SJSA1 (cell line): ENCODE measurements around the gene SUN2. TPM values are rescaled to one million over a fixed set of nuclear protein-coding genes. Genes with fewer than 3 reads are reported as not detected.

Experiments used
- DNase-seq, 2 experiments: peaks; one replicate each; pipeline ENCODE4 v3.0.0-alpha.2; 2015 to 2020; ENCODE audit warnings: low spot score in 2 of 2, low read depth in 1 of 2
- H3K27ac ChIP-seq: fragments of 250-450 bp; sonication (Bioruptor Pico); 2 replicates; pipeline ENCODE4 v1.5.1; 2020; ENCODE audit warnings: mild to moderate bottlenecking, moderate library complexity
- H3K27me3 ChIP-seq: fragments of 250-450 bp; sonication (Bioruptor Pico); replicated peaks from 2 replicates; pipeline ENCODE4 v1.5.1; 2020; ENCODE audit warnings: mild to moderate bottlenecking, moderate library complexity
- H3K36me3 ChIP-seq: fragments of 250-450 bp; sonication (Bioruptor Pico); 2 replicates; pipeline ENCODE4 v1.5.1; 2020; ENCODE audit warnings: mild to moderate bottlenecking
- H3K4me1 ChIP-seq: fragments of 250-450 bp; sonication (Bioruptor Pico); replicated peaks from 2 replicates; pipeline ENCODE4 v1.6.1; 2021; ENCODE audit warnings: mild to moderate bottlenecking
- H3K4me3 ChIP-seq: fragments of 250-450 bp; sonication (Bioruptor Pico); 2 replicates; pipeline ENCODE4 v1.5.1; 2020; ENCODE audit warnings: mild to moderate bottlenecking
- H3K9me3 ChIP-seq: fragments of 250-450 bp; sonication (Bioruptor Pico); replicated peaks from 2 replicates; pipeline ENCODE4 v1.5.1; 2020; ENCODE audit warnings: mild to moderate bottlenecking
- total RNA-seq: library from RNA; depleted of rRNA; stranded (reverse); fragments of >200 nt; shearing (Covaris generic); gene quantifications from 2 replicates; pipeline ENCODE4 v1.2.3, GENCODE V29; 2014

Gene SUN2
- total RNA-seq, 1 experiment from 2014 or later, result 238 TPM

GRCh38 chr22:38770257-38770949, 14.6 kb upstream of the SUN2 start:
- Histone ChIP-seq H3K4me3 (no peak overlapping the region), H3K9me3 (no peaks in the 10 kb centered on the region), H3K27ac (no peak overlapping the region), H3K27me3 (no peaks in the 10 kb centered on the region), H3K36me3 (no peaks in the 10 kb centered on the region), H3K4me1 (peaks cover 9% of the 10 kb centered on the region; the same call in 1 of the 2 replicates)
- no peak for DNase-seq

DNA sequence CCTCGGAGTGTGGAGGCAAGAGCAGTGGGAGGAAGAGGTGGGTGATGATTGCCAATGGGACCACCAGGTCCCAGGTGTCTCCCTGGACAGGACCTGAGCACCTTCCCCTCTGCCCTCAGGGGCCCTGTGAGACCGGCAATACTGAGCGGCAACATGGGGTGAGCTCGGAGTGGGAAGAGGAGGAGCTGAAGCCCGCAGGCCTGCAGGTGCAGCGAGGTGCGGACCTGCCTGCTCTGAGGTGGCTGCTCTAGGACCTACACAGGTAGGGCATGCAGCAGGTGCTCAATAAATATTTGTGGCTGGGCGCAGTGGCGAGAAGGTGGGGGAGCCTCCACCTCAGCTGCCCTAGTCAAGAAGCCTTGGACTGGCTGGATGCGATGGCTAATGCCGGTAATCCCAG, 12.2 kb upstream of the SUN2 start:
- Histone ChIP-seq H3K27ac (no peak overlapping the region), H3K36me3 (no peaks in the 10 kb centered on the region), H3K4me1 (peaks cover 21% of the 10 kb centered on the region), H3K9me3 (no peaks in the 10 kb centered on the region), H3K4me3 (no peak overlapping the region), H3K27me3 (no peaks in the 10 kb centered on the region)
- no peak for DNase-seq

GRCh38 chr22:38767313-38767712, 11.5 kb upstream of the SUN2 start:
- Histone ChIP-seq H3K27me3 (no peaks in the 10 kb centered on the region), H3K4me3 (no peak overlapping the region), H3K27ac (no peak overlapping the region), H3K4me1 (peaks cover 21% of the 10 kb centered on the region), H3K9me3 (no peaks in the 10 kb centered on the region), H3K36me3 (no peaks in the 10 kb centered on the region)
- no peak for DNase-seq

- H3K36me3 ChIP-seq, result no peaks in the 10 kb centered on the region
- DNase-seq, result peak; percentile 53 to 83
These were observed 10.4 kb upstream of the SUN2 start for GRCh38 chr22:38766076-38766777.

GRCh38 chr22:38762551-38762983, 6.8 kb upstream of the SUN2 start:
- Histone ChIP-seq H3K9me3 (no peaks in the 10 kb centered on the region), H3K4me1 (peaks cover 31% of the 10 kb centered on the region), H3K27me3 (no peaks in the 10 kb centered on the region), H3K36me3 (no peaks in the 10 kb centered on the region), H3K27ac (no peak overlapping the region), H3K4me3 (no peak overlapping the region)
- no peak for DNase-seq

More at GRCh38 chr22:38766076-38766777, 10.4 kb upstream of the SUN2 start:
- no peaks in the 10 kb centered on the region for H3K27me3 ChIP-seq
- no peak overlapping the region for H3K4me3 ChIP-seq
- H3K27ac ChIP-seq, result no peak overlapping the region
- H3K9me3 ChIP-seq, result no peaks in the 10 kb centered on the region
- peaks cover 23% of the 10 kb centered on the region for H3K4me1 ChIP-seq

- no peak overlapping the region for H3K27ac ChIP-seq
- 0 out of 2 replicates have a peak, but pooled peaks cover 2% of the 10 kb centered on the region for H3K36me3 ChIP-seq
- peak in 1 of 2 experiments; percentile 26 for DNase-seq
- H3K4me3 ChIP-seq, result no peak overlapping the region
- no peaks in the 10 kb centered on the region for H3K9me3 ChIP-seq
- H3K27me3 ChIP-seq, result no peaks in the 10 kb centered on the region
- H3K4me1 ChIP-seq, result peaks cover 40% of the 10 kb centered on the region
These were observed 5.7 kb upstream of the SUN2 start for GRCh38 chr22:38761202-38762162.

- H3K36me3 ChIP-seq, result peaks cover 3% of the 10 kb centered on the region; the same call in 1 of the 2 replicates
- peak; percentile 17 to 62 for DNase-seq
- no peak overlapping the region for H3K27ac ChIP-seq
- peaks cover 39% of the 10 kb centered on the region for H3K4me1 ChIP-seq
- peaks cover under 1% of the 10 kb centered on the region; the same call in 1 of the 2 replicates for H3K9me3 ChIP-seq
- no peaks in the 10 kb centered on the region for H3K27me3 ChIP-seq
- H3K4me3 ChIP-seq, result no peak overlapping the region
These were observed 4.8 kb upstream of the SUN2 start for GRCh38 chr22:38760477-38761201.

GRCh38 chr22:38759005-38759404, 3.2 kb upstream of the SUN2 start:
- H3K4me1 ChIP-seq, result peaks cover 36% of the 10 kb centered on the region
- DNase-seq, result no peak
- H3K4me3 ChIP-seq, result no peak overlapping the region
- H3K36me3 ChIP-seq, result peaks cover 14% of the 10 kb centered on the region
- no peak overlapping the region for H3K27ac ChIP-seq
- peaks cover 3% of the 10 kb centered on the region; the same call in 1 of the 2 replicates for H3K9me3 ChIP-seq
- no peaks in the 10 kb centered on the region for H3K27me3 ChIP-seq

DNA sequence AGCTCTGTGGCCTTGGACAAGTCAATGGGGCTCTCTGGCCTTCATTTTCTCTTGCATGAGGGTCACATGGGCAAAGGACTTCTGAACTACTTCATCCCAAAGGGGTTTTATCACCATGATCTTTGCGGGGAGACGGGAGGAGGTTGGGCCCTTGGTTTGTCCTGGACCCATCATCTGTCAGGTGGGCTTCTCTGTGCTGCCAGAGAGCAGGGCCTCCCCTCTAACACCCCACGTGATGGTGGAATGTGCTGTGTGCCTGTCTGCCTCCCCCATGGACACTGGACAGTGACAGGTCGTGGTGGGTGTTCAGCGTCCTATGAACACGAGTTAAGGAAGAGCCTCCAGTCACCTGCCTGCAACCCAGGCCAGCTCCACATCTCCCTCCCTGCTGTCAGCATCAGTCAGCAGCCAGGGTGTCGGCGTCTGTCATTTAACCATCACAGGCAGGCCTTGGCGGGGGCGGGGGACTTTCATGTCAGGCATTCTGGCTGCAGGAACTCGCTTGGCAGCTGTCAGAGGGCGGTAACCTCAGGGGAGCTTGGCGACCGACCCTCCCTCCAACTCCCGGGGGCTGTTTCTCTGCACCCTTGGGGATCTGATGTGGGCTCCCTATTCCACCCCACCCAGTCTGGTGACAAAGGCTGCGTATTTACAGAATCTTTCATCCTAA, 2.6 kb upstream of the SUN2 start:
- Histone ChIP-seq H3K4me1 (peaks cover 35% of the 10 kb centered on the region), H3K9me3 (peaks cover 3% of the 10 kb centered on the region; the same call in 1 of the 2 replicates), H3K27ac (no peak overlapping the region), H3K4me3 (no peak overlapping the region), H3K27me3 (no peaks in the 10 kb centered on the region), H3K36me3 (peaks cover 20% of the 10 kb centered on the region)
- DNase-seq, result no peak

GRCh38 chr22:38757464-38757757, 1.6 kb upstream of the SUN2 start:
- H3K36me3 ChIP-seq, result peaks cover 27% of the 10 kb centered on the region
- H3K4me3 ChIP-seq, result no peak overlapping the region
- peaks cover 35% of the 10 kb centered on the region for H3K4me1 ChIP-seq
- H3K9me3 ChIP-seq, result peaks cover 3% of the 10 kb centered on the region; the same call in 1 of the 2 replicates
- no peak overlapping the region for H3K27ac ChIP-seq
- H3K27me3 ChIP-seq, result no peaks in the 10 kb centered on the region
- no peak for DNase-seq

GRCh38 chr22:38756711-38757463, 1.1 kb upstream of the SUN2 start:
- Histone ChIP-seq H3K27me3 (no peaks in the 10 kb centered on the region), H3K27ac (peak overlapping the region; percentile 76; the same call in 1 of the 2 replicates), H3K36me3 (peaks cover 33% of the 10 kb centered on the region), H3K4me3 (peak overlapping the region; percentile 95), H3K4me1 (peaks cover 35% of the 10 kb centered on the region), H3K9me3 (peaks cover 3% of the 10 kb centered on the region; the same call in 1 of the 2 replicates)
- DNase-seq, result no peak
